ENCODE data around the gene MET. TPM values are rescaled to one million over a fixed set of nuclear protein-coding genes. Genes with fewer than 3 reads are reported as not detected.

The MET gene
- total RNA-seq, 1 donor from 2014 or later, result 15.2 TPM

- H3K27me3 ChIP-seq, result no peaks in the 10 kb centered on the region
- DNase-seq (ENCODE audit: extremely low spot score in 2 of 2), result no peak
- TF ChIP-seq POLR2AphosphoS5 (IDR thresholded peaks at IDR 0.05; ENCODE audit: insufficient read depth in 1 of 2, low read depth in 1 of 2) (no peak), POLR2A (IDR thresholded peaks at IDR 0.05) (no peak), CTCF (IDR thresholded peaks at IDR 0.05) (no peak)
- intact Hi-C loops (cut with DNase I), result no loop called here
- H3K9me3 ChIP-seq, result no peaks in the 10 kb centered on the region
- no peak overlapping the region for H3K27ac ChIP-seq
- no peaks in the 10 kb centered on the region for H3K4me1 ChIP-seq
- no peak overlapping the region for H3K4me3 ChIP-seq
- no peaks in the 10 kb centered on the region for H3K36me3 ChIP-seq
Measured at GRCh38 chr7:116698930-116699721, 27.1 kb downstream of the MET start.

GRCh38 chr7:116699722-116700120, 27.7 kb downstream of the MET start:
- Histone ChIP-seq H3K9me3 (no peaks in the 10 kb centered on the region), H3K4me1 (no peaks in the 10 kb centered on the region), H3K27ac (no peak overlapping the region), H3K36me3 (no peaks in the 10 kb centered on the region), H3K27me3 (no peaks in the 10 kb centered on the region), H3K4me3 (no peak overlapping the region)
- TF ChIP-seq POLR2AphosphoS5 (IDR thresholded peaks at IDR 0.05; ENCODE audit: insufficient read depth in 1 of 2, low read depth in 1 of 2) (no peak), CTCF (IDR thresholded peaks at IDR 0.05) (no peak), POLR2A (IDR thresholded peaks at IDR 0.05) (no peak)
- intact Hi-C loops (cut with DNase I), result no loop called here
- no peak for DNase-seq (ENCODE audit: extremely low spot score in 2 of 2)

GRCh38 chr7:116702046-116702785, 30.2 kb downstream of the MET start:
- H3K4me3 ChIP-seq, result no peak overlapping the region
- intact Hi-C loops (cut with DNase I), result no loop called here
- H3K27ac ChIP-seq, result peak overlapping the region; percentile 4
- no peaks in the 10 kb centered on the region for H3K4me1 ChIP-seq
- no peaks in the 10 kb centered on the region for H3K27me3 ChIP-seq
- no peaks in the 10 kb centered on the region for H3K36me3 ChIP-seq
- H3K9me3 ChIP-seq, result no peaks in the 10 kb centered on the region
- no peak for TF ChIP-seq POLR2A (IDR thresholded peaks at IDR 0.05)
- no peak for TF ChIP-seq CTCF (IDR thresholded peaks at IDR 0.05)
- TF ChIP-seq POLR2AphosphoS5 (IDR thresholded peaks at IDR 0.05; ENCODE audit: insufficient read depth in 1 of 2, low read depth in 1 of 2), result no peak
- no peak for DNase-seq (ENCODE audit: extremely low spot score in 2 of 2)

GRCh38 chr7:116704650-116705228, 32.7 kb downstream of the MET start:
- no peaks in the 10 kb centered on the region for H3K36me3 ChIP-seq
- H3K4me3 ChIP-seq, result no peak overlapping the region
- H3K27me3 ChIP-seq, result no peaks in the 10 kb centered on the region
- no peaks in the 10 kb centered on the region for H3K4me1 ChIP-seq
- DNase-seq (ENCODE audit: extremely low spot score in 2 of 2), result no peak
- no peak for TF ChIP-seq POLR2AphosphoS5 (IDR thresholded peaks at IDR 0.05; ENCODE audit: insufficient read depth in 1 of 2, low read depth in 1 of 2)
- TF ChIP-seq POLR2A (IDR thresholded peaks at IDR 0.05), result no peak
- TF ChIP-seq CTCF (IDR thresholded peaks at IDR 0.05), result no peak
- no peak overlapping the region for H3K27ac ChIP-seq
- intact Hi-C loops (cut with DNase I), result no loop called here
- no peaks in the 10 kb centered on the region for H3K9me3 ChIP-seq
